Measurements from ENCODE around the gene LRMDA.
"Not testable (repeated sequence)": the region's sequence is repeated elsewhere in the genome, so short reads cannot be mapped to it uniquely, and the experiment has no call there.

DNA sequence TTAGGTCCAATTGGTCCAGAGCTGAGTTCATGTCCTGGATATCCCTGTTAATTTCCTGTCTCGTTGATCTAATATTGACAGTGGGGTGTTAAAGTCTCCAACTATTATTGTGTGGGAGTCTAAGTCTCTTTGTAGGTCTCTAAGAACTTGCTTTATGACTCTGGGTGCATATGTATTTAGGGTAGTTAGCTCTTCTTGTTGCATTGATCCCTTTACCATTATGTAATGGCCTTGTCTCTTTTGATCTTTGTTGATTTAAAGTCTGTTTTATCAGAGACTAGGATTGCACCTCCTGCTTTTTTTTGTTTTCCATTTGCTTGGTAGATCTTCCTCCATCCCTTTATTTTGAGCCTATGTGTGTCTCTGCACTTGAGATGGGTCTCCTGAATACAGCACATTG is 87.8 kb downstream of the LRMDA start:
- TF ChIP-seq, protein P1, sequence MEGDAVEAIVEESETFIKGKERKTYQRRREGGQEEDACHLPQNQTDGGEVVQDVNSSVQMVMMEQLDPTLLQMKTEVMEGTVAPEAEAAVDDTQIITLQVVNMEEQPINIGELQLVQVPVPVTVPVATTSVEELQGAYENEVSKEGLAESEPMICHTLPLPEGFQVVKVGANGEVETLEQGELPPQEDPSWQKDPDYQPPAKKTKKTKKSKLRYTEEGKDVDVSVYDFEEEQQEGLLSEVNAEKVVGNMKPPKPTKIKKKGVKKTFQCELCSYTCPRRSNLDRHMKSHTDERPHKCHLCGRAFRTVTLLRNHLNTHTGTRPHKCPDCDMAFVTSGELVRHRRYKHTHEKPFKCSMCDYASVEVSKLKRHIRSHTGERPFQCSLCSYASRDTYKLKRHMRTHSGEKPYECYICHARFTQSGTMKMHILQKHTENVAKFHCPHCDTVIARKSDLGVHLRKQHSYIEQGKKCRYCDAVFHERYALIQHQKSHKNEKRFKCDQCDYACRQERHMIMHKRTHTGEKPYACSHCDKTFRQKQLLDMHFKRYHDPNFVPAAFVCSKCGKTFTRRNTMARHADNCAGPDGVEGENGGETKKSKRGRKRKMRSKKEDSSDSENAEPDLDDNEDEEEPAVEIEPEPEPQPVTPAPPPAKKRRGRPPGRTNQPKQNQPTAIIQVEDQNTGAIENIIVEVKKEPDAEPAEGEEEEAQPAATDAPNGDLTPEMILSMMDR (IDR thresholded peaks at IDR 0.05), result not testable (repeated sequence)
- TF ChIP-seq POLR2A (IDR thresholded peaks at IDR 0.05), result not testable (repeated sequence)
